Stimulated activated CD8-positive, alpha-beta memory T cell treated with anti-CD3 and anti-CD28 coated beads, Interleukin-7, amount 100 ng/mL, for 24 hours (primary cell): ENCODE data around the gene DEFB121.

ENCODE experiments used
- DNase-seq: peaks from one replicate; pipeline ENCODE4 v3.0.0-alpha.2; 2020; ENCODE audit warnings: low read depth

DEFB121 gene

DNA sequence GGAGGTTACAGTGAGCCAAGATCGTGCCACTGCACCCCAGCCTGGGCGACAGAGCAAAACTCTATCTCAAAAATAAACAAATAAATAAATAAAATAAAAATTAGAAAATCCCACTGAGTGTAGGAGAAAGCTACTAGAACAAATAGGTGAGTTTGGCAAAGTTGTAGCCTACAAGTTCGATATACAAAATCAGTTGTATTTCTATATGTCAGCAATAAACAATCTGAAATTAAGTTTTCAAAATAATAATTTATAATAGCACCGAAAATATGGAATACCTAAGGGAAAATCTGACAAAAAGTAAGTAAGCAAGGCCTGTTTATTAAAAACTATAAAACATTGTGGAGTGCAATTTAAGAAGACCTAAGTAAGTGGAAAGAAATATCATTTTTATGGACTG, 42.7 kb downstream of the DEFB121 start:
- DNase-seq = no peak

GRCh38 chr20:31355981-31356380, 50.0 kb downstream of the DEFB121 start:
- DNase-seq = no peak
